ENCODE results near the gene ARL14EPL.

- TF ChIP-seq CTCF (IDR thresholded peaks at IDR 0.05) (no peak), POLR2A (IDR thresholded peaks at IDR 0.05) (no peak)
These were observed 43.0 kb downstream of the ARL14EPL start for GRCh38 chr5:116075191-116075831.
